ENCODE data around the gene PDSS2.

PDSS2 gene

DNA sequence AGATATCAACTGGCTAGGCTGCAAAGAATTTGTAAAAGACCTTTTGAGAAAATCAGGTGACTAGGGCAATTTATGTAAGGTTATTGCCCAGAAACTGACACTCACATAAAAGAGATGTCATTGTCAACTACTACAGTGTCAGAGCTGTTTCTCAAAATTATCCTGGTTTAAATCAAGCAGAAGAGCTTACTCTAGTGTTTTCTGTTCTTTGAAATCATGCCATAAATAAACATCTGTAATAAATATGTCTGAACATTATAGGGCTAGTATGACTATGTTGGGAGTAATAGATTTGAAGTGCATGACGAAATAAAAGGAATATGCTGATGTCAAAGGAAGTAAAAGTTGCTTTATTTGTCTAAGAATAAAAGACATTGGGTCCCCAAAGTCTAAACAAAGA lies 11.0 kb upstream of the PDSS2 start:
- DNase-seq (ENCODE audit: low read depth in 2 of 2) = no peak
- no peak overlapping the region for H3K4me3 ChIP-seq (replicated peaks in 1 of 2; ENCODE audit: low read depth in 2 of 2, low read length in 2 of 2)
- TF ChIP-seq, protein P1, sequence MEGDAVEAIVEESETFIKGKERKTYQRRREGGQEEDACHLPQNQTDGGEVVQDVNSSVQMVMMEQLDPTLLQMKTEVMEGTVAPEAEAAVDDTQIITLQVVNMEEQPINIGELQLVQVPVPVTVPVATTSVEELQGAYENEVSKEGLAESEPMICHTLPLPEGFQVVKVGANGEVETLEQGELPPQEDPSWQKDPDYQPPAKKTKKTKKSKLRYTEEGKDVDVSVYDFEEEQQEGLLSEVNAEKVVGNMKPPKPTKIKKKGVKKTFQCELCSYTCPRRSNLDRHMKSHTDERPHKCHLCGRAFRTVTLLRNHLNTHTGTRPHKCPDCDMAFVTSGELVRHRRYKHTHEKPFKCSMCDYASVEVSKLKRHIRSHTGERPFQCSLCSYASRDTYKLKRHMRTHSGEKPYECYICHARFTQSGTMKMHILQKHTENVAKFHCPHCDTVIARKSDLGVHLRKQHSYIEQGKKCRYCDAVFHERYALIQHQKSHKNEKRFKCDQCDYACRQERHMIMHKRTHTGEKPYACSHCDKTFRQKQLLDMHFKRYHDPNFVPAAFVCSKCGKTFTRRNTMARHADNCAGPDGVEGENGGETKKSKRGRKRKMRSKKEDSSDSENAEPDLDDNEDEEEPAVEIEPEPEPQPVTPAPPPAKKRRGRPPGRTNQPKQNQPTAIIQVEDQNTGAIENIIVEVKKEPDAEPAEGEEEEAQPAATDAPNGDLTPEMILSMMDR (IDR thresholded peaks at IDR 0.05; ENCODE audit: low read depth, low read length) = no peak

DNA sequence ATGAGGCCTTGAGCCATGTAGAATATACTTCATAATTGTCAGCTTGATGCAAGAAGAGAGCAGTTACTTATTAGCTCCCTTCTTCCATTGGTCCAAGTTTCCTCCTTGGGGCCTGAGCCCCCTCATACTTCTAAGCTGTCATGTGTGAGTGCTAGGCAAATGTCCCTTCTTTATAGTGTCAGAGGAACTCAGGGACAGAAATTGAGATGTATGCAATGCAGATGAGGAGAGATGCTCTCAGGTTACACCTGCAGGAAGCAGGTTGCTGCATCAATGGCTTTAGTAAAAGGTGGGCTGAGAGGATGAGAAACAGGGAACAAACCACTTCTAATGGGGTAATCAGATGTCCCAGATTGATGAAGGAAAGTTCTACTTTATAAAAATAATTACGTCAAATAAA lies 6.7 kb upstream of the PDSS2 start:
- TF ChIP-seq, protein P1 (IDR thresholded peaks at IDR 0.05; ENCODE audit: low read depth, low read length) = no peak
- DNase-seq (ENCODE audit: low read depth in 2 of 2) = no peak
- no peak overlapping the region for H3K4me3 ChIP-seq (replicated peaks in 1 of 2; ENCODE audit: low read depth in 2 of 2, low read length in 2 of 2)

DNA sequence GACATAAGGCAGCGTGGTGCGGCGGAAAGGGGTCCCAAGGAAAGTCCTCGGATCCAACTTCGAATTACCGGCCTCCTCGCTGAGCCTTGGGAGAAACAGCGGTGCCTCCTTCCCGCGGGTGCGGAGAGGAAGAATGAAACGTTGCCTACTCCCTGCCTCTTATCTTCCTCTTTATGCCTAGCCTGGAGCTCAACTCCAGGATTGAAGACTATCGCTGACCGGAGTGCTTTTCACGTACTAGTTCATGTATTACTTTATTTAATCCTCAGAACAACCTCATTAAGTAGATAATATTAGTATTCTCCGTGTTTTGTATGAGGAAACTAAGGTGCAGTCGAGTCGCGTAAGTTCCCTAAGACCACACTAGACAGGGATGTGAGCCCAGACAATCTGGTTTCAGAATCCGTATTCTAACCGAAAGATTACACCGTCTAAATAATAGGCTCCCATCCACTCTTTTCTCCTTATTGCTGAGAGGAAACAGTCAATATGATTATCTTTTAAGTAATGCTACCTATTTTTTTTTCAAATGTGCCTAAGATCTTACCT lies 793 bp upstream of the PDSS2 start:
- peak overlapping the region; percentile 96 to 99 for H3K4me3 ChIP-seq (replicated peaks in 1 of 2; ENCODE audit: low read depth in 2 of 2, low read length in 2 of 2)
- DNase-seq (ENCODE audit: low read depth in 2 of 2) = no peak
- TF ChIP-seq, protein P1 (IDR thresholded peaks at IDR 0.05; ENCODE audit: low read depth, low read length) = no peak

DNA sequence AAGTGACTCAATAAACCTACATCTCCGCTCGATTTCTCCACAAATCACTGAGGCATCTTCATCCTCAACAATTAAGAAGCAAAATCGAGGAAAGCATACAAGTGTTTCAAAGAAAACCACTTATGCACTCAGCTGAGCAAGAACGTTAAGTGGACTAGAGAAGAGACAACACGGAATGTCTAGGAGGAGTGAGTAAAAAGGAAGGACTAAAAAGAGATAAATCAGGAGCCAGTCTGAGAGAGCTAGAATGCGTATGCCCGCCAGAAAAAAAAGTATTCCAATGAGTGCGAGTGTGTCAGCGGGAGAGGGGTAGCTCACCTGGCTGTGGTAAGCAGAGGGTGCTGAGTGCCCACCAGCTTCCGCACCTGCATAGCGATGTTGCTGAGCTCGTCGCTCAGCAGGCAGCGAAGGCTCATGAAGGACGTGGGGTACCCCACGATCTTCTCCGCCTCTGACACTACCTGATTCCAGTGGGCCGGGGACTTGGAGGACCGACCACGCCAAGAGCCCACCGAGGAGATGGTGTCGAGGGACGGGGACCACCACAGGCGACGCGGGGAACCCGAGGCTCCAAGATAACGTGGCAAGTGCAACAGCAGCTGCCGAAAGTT lies 587 bp downstream of the PDSS2 start:
- TF ChIP-seq, protein P1 (IDR thresholded peaks at IDR 0.05; ENCODE audit: low read depth, low read length) = no peak
- H3K4me3 ChIP-seq (replicated peaks in 1 of 2; ENCODE audit: low read depth in 2 of 2, low read length in 2 of 2) = peak overlapping the region; percentile 96 to 99
- DNase-seq (ENCODE audit: low read depth in 2 of 2) = peak; percentile 10 to 27

DNA sequence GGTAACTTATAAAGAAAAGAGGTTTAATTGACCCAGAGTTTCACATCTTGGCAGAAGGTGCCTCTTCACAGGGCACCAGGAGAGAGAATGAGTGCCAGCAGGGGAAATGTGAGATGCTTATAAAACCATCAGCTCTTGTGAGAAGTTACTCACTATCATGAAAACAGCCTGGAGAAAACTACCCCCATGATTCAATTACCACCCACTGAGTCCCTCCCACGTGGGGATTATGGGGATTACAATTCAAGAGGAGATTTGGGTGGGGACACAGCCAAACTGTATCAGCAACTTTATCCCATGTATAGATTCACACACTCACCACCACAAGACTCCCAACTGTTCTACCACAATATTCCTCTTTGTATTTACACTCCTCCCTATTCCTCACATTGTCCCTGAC lies 10.6 kb downstream of the PDSS2 start:
- TF ChIP-seq, protein P1 (IDR thresholded peaks at IDR 0.05; ENCODE audit: low read depth, low read length) = no peak
- no peak for DNase-seq (ENCODE audit: low read depth in 2 of 2)
- no peak overlapping the region for H3K4me3 ChIP-seq (replicated peaks in 1 of 2; ENCODE audit: low read depth in 2 of 2, low read length in 2 of 2)

DNA sequence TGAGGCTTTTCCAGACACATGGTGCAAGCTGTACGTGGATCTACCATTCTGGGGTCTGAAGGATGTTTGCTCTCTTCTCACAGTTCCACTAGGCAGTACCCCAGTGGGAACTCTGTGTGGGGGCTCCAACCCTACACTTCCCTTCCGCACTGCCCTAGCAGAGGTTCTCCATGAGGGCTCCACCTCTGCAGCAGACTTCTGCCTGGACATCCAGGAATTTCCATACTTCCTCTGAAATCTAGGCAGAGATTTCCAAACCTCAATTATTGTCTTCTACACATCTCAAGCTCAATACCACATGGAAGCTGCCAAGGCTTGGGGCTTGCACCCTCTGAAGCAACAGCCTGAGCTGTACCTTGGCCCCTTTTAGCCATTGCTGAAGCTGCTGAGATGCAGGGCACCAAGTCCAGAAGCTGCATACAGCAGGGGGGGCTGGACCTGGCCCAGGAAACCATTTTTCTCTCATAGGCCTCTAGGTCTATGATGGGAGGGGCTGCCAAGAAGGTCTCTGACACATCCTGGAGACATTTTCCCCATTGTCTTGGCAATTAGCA lies 11.6 kb downstream of the PDSS2 start:
- H3K4me3 ChIP-seq (replicated peaks in 1 of 2; ENCODE audit: low read depth in 2 of 2, low read length in 2 of 2) = no peak overlapping the region
- TF ChIP-seq, protein P1 (IDR thresholded peaks at IDR 0.05; ENCODE audit: low read depth, low read length) = no peak
- DNase-seq (ENCODE audit: low read depth in 2 of 2) = no peak
